B cell (primary cell): ENCODE results near the gene PPM1G. TPM values are rescaled to one million over a fixed set of nuclear protein-coding genes. Genes with fewer than 3 reads are reported as not detected.

Experiments
- ATAC-seq: fragments of 200-7000 bp; cut with Tn5 transposase; one replicate; pipeline ENCODE4 v1.10.0; 2021; ENCODE audit warnings: low read depth, mild to moderate bottlenecking, moderate number of reproducible peaks, moderate library complexity
- CTCF ChIA-PET: fragments of 350-600 bp; sonication (Branson Sonifier 250); formaldehyde crosslinking; loops from one replicate; lab custom pipeline; 2021; ENCODE audit warnings: antibody characterized with exemption, inconsistent platforms; lab: Charles Lee
- POLR2A ChIA-PET: fragments of 350-600 bp; sonication (Branson Sonifier 250); formaldehyde crosslinking; loops from one replicate; lab custom pipeline; 2021; ENCODE audit warnings: antibody characterized with exemption; lab: Charles Lee
- DNase-seq: peaks from one replicate; pipeline ENCODE4 v3.0.0; 2013
- H2AFZ ChIP-seq: 2 replicates; pipeline ENCODE4 v1.6.1; 2012; ENCODE audit warnings: mild to moderate bottlenecking, low read depth, low read length; ENCODE audit not compliant: insufficient read depth, poor library complexity, severe bottlenecking
- H3K27ac ChIP-seq, 2 donors: 1 replicate in 1 of 2; 2 replicates in 1 of 2; pipeline ENCODE4 v1.5.1; 2012 to 2013; ENCODE audit warnings: low read length in 2 of 2, mild to moderate bottlenecking in 2 of 2, moderate library complexity in 1 of 2
- H3K27me3 ChIP-seq, 4 experiments: fragments of 200-600 bp in 1 of 4; sonication (generic) in 1 of 4; replicated peaks in 1 of 4; 1 replicate in 2 of 4; 2 replicates in 2 of 4; pipeline versions ENCODE4 v1.6.1 to v1.7.0; 2013 to 2016; ENCODE audit warnings: low read length in 3 of 4, mild to moderate bottlenecking in 2 of 4, mixed read lengths in 1 of 4, moderate library complexity in 1 of 4; ENCODE audit not compliant: insufficient read depth in 4 of 4, control insufficient read depth in 3 of 4; ENCODE audit errors: control extremely low read depth in 1 of 4
- H3K36me3 ChIP-seq, 2 experiments: replicated peaks in 1 of 2; 1 replicate in 1 of 2; 2 replicates in 1 of 2; pipeline versions ENCODE4 v1.6.1 to v1.7.1; 2013; ENCODE audit warnings: low read length in 1 of 2; ENCODE audit not compliant: insufficient read depth in 2 of 2, control insufficient read depth in 1 of 2; ENCODE audit errors: control extremely low read depth in 1 of 2, extremely low read depth in 1 of 2
- H3K4me1 ChIP-seq, 2 donors: fragments of 200-600 bp in 1 of 2; sonication (generic) in 1 of 2; 1 replicate in 1 of 2; 2 replicates in 1 of 2; pipeline versions ENCODE4 v1.5.1 to v1.6.1; 2013 to 2017; ENCODE audit warnings: low read length in 2 of 2; ENCODE audit not compliant: control insufficient read depth in 2 of 2, insufficient read depth in 2 of 2
- H3K4me2 ChIP-seq: replicated peaks from 2 replicates; pipeline ENCODE3; 2012; ENCODE audit warnings: mild to moderate bottlenecking, low read depth, low read length; ENCODE audit not compliant: poor library complexity, severe bottlenecking
- H3K4me3 ChIP-seq, 5 experiments: fragments of 200-600 bp in 1 of 5; sonication (generic) in 1 of 5; 1 replicate in 3 of 5; 2 replicates in 2 of 5; pipeline versions ENCODE4 v1.5.1 to v1.7.0; 2011 to 2016; ENCODE audit warnings: low read length in 4 of 5, mild to moderate bottlenecking in 4 of 5, low read depth in 2 of 5, control low read depth in 1 of 5, moderate library complexity in 1 of 5; ENCODE audit not compliant: insufficient read depth in 1 of 5; ENCODE audit errors: control extremely low read depth in 1 of 5, extremely low read depth in 1 of 5
- H3K79me2 ChIP-seq: fragments of 200-600 bp; sonication (generic); one replicate; pipeline ENCODE4 v1.6.0; 2016; ENCODE audit warnings: low read length; ENCODE audit not compliant: control insufficient read depth, insufficient read depth
- H3K9ac ChIP-seq: fragments of 200-600 bp; sonication (generic); 2 replicates; pipeline ENCODE4 v1.6.1; 2017; ENCODE audit warnings: mild to moderate bottlenecking, low read length, moderate library complexity
- H3K9me3 ChIP-seq, 3 donors: one replicate each; pipeline versions ENCODE4 v1.6.1 to v1.7.1; 2013; ENCODE audit warnings: low read length in 2 of 3; ENCODE audit not compliant: control insufficient read depth in 2 of 3, insufficient read depth in 1 of 3; ENCODE audit errors: control extremely low read depth in 1 of 3
- H4K20me1 ChIP-seq: 2 replicates; pipeline ENCODE4 v1.6.0; 2012; ENCODE audit warnings: mild to moderate bottlenecking, low read length; ENCODE audit not compliant: insufficient read depth, control insufficient read depth, poor library complexity, severe bottlenecking
- H3K27ac Mint-ChIP-seq: one replicate; pipeline ENCODE4 v1.8.0; 2021; ENCODE audit warnings: mixed read lengths
- H3K27me3 Mint-ChIP-seq: one replicate; pipeline ENCODE4 v1.8.0; 2021; ENCODE audit warnings: mixed read lengths
- H3K4me1 Mint-ChIP-seq: one replicate; pipeline ENCODE4 v1.8.0; 2021; ENCODE audit warnings: mixed read lengths
- H3K4me3 Mint-ChIP-seq: one replicate; pipeline ENCODE4 v1.8.0; 2021; ENCODE audit warnings: mixed read lengths
- H3K9me3 Mint-ChIP-seq: one replicate; pipeline ENCODE4 v1.8.0; 2022; ENCODE audit warnings: mixed read lengths; ENCODE audit not compliant: insufficient read depth
- EZH2 ChIP-seq: IDR thresholded peaks from 2 replicates; pipeline ENCODE4 v1.6.1; 2012; ENCODE audit warnings: borderline replicate concordance, low read depth, mild to moderate bottlenecking, moderate library complexity, low read length; ENCODE audit not compliant: insufficient read depth, poor library complexity, severe bottlenecking
- WGBS: methylation state at CpG from one replicate; pipeline ENCODE4 v1.1.5; 2013; ENCODE audit warnings: missing lambda C conversion rate; ENCODE audit not compliant: insufficient coverage; 5-methylcytosine and 5-hydroxymethylcytosine counted together
- intact Hi-C: fragments of 100-400 bp; cut with micrococcal nuclease; formaldehyde crosslinking; loops from one replicate; pipeline ENCODE4 v1.10.0; 2022
- polyA minus RNA-seq: library from RNA; depleted of rRNA, polyadenylated mRNA; stranded (reverse); fragments of >200 nt; gene quantifications from 2 replicates; pipeline ENCODE4 v1.2.3, GENCODE V29; 2012
- polyA plus RNA-seq: library from polyadenylated mRNA; depleted of rRNA; stranded (reverse); fragments of >200 nt; gene quantifications from 2 replicates; pipeline ENCODE4 v1.2.3, GENCODE V29; 2012
- total RNA-seq, 2 donors: library from RNA; stranded (reverse); fragments of 120-200 nt in 1 of 2; gene quantifications; 1 replicate in 1 of 2; 2 replicates in 1 of 2; pipeline versions ENCODE4 v1.2.3 to v1.2.4, GENCODE V29; 2013 to 2022
- TF ChIP-seq, protein P1 (sequence below): fragments of 200-600 bp; IDR thresholded peaks from one replicate; pipeline ENCODE4 v1.8.0; 2022; ENCODE audit warnings: antibody characterized with exemption, mild to moderate bottlenecking

Gene PPM1G
- total RNA-seq (45.5 and 48.9 TPM in 2 replicates), polyA plus RNA-seq (23.7 and 27.1 TPM in 2 replicates), polyA minus RNA-seq (45.4 and 47.4 TPM in 2 replicates)
- total RNA-seq (2013) = 49.7 TPM

- 2% methylated on average over 82 of the region's 82 CpGs for WGBS
- Mint-ChIP-seq H3K4me3 (peak within 1 kb of the TSS; percentile 87), H3K9me3 (no peaks in the 10 kb centered on the region), H3K27ac (peak within 1 kb of the TSS; percentile 90), H3K27me3 (peaks cover 13% of the 10 kb centered on the region), H3K4me1 (peaks cover 26% of the 10 kb centered on the region)
- peak within 1 kb of the TSS; percentile 97 for H3K9ac ChIP-seq
- peaks cover 54% of the 10 kb centered on the region for H3K79me2 ChIP-seq
- peak; percentile 97 for ATAC-seq
- intact Hi-C loops = loop anchor here (1.0 to 10.0 kb wide), 10 partner anchors 19 to 254 kb away; partner anchors contain the start of genes ATRAID, CAD, CCDC121 and EIF2B4
- peaks cover 15 to 20% of the 10 kb centered on the region in 2 donors for H3K4me1 ChIP-seq
- H3K4me3 ChIP-seq = peak within 1 kb of the TSS; percentile 28 to 96 (median 95)
- peaks cover 12% of the 10 kb centered on the region for H4K20me1 ChIP-seq
- H3K9me3 ChIP-seq = no peaks in the 10 kb centered on the region
- no peaks in the 10 kb centered on the region for H3K27me3 ChIP-seq
- H2AFZ ChIP-seq = peak within 1 kb of the TSS; percentile 88
- peaks cover 0 to 7% of the 10 kb centered on the region in 2 experiments for H3K36me3 ChIP-seq
- TF ChIP-seq, protein P1, sequence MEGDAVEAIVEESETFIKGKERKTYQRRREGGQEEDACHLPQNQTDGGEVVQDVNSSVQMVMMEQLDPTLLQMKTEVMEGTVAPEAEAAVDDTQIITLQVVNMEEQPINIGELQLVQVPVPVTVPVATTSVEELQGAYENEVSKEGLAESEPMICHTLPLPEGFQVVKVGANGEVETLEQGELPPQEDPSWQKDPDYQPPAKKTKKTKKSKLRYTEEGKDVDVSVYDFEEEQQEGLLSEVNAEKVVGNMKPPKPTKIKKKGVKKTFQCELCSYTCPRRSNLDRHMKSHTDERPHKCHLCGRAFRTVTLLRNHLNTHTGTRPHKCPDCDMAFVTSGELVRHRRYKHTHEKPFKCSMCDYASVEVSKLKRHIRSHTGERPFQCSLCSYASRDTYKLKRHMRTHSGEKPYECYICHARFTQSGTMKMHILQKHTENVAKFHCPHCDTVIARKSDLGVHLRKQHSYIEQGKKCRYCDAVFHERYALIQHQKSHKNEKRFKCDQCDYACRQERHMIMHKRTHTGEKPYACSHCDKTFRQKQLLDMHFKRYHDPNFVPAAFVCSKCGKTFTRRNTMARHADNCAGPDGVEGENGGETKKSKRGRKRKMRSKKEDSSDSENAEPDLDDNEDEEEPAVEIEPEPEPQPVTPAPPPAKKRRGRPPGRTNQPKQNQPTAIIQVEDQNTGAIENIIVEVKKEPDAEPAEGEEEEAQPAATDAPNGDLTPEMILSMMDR = no peak
- no peak for TF ChIP-seq EZH2
- peak within 1 kb of the TSS; percentile 76 to 77 for H3K27ac ChIP-seq
- ChIA-PET CTCF (interaction anchor here (1.0 to 2.6 kb wide), 7 partner anchors 16 to 53 kb away, joined by 3 to 31 read pairs (median 4); partner anchors contain the start of genes GTF3C2, NRBP1 and ZNF513), POLR2A (interaction anchor here (0.5 to 2.1 kb wide), 8 partner anchors 14 to 222 kb away, joined by 3 to 28 read pairs (median 5); partner anchors contain the start of genes CCDC121, EIF2B4, GPN1 and NRBP1)
- peak within 1 kb of the TSS; percentile 78 for H3K4me2 ChIP-seq
- peak; percentile 96 for DNase-seq
Observed at GRCh38 chr2:27409321-27410073, at the start of gene PPM1G. Gene PPM1G, minus strand, starts transcription at chr2:27409591. Its CDS starts 169 bp downstream, at chr2:27409422.

GRCh38 chr2:27453968-27454367, 44.6 kb upstream of the PPM1G start:
- POLR2A ChIA-PET = no interaction called here
- H3K4me1 Mint-ChIP-seq = no peaks in the 10 kb centered on the region
- Histone ChIP-seq H3K27me3 (no peaks in the 10 kb centered on the region), H3K36me3 (peaks cover 6 to 29% of the 10 kb centered on the region in 2 experiments), H3K79me2 (no peaks in the 10 kb centered on the region), H3K4me3 (no peak overlapping the region), H4K20me1 (no peaks in the 10 kb centered on the region), H3K4me1 (no peaks in the 10 kb centered on the region), H2AFZ (no peak overlapping the region), H3K4me2 (no peak overlapping the region), H3K9me3 (no peaks in the 10 kb centered on the region), H3K9ac (no peak overlapping the region), H3K27ac (no peak overlapping the region)
- 97% methylated on average over 7 of the region's 7 CpGs for WGBS
- H3K9me3 Mint-ChIP-seq = no peaks in the 10 kb centered on the region
- no peak overlapping the region for H3K4me3 Mint-ChIP-seq
- TF ChIP-seq EZH2 = no peak
- TF ChIP-seq, protein P1 = no peak
- H3K27ac Mint-ChIP-seq = no peak overlapping the region
- DNase-seq (no peak), ATAC-seq (no peak)
- CTCF ChIA-PET = no interaction called here
- no peaks in the 10 kb centered on the region for H3K27me3 Mint-ChIP-seq
- intact Hi-C loops = no loop called here
